ENCODE results near the gene OSBP2. TPM values are rescaled to one million over a fixed set of nuclear protein-coding genes. Genes with fewer than 3 reads are reported as not detected.

OSBP2 gene
- polyA plus RNA-seq, 1 experiment, result 0.77 TPM

GRCh38 chr22:30664798-30665197 lies 29.9 kb upstream of the OSBP2 start:
- ChIA-PET POLR2A (no interaction called here), CTCF (interaction anchor here (0.6 kb wide), 1 partner anchor 256 kb away, joined by 3 read pairs; no protein-coding TSS in a partner anchor)
- peaks cover 8% of the 10 kb centered on the region for H3K36me3 ChIP-seq (ENCODE audit: control insufficient read depth, insufficient read depth, low read length)
- no peak for TF ChIP-seq CTCF (IDR thresholded peaks at IDR 0.05; ENCODE audit: insufficient read depth, low read depth, low read length)
- no peak for DNase-seq (ENCODE audit: low read depth)
- no peaks in the 10 kb centered on the region for H3K27me3 ChIP-seq (ENCODE audit: control insufficient read depth, insufficient read depth, low read length)
- H3K4me3 ChIP-seq (ENCODE audit: low read depth, low read length), result no peak overlapping the region

DNA sequence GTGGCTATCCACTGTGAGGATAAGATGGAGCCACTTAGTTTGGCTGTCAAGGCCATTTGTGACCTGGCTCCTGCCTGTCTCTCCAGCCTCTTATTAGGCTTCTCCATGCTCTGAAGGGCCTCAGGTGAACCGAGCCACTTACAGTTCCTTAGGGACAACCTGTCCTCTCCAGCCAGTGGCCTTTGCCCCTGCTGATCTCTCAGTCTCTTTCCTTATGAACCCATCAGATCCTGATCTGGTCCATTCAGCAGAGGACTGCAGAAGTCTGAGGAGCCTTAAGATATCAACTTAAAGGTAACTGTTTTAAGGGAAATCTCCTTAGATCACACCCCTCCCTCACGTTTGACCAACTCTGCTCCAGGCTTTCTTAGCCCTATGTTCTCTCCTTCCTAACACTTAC lies 29.4 kb upstream of the OSBP2 start:
- POLR2A ChIA-PET, result no interaction called here
- CTCF ChIA-PET, result no interaction called here
- no peak for DNase-seq (ENCODE audit: low read depth)
- Histone ChIP-seq H3K27me3 (ENCODE audit: control insufficient read depth, insufficient read depth, low read length) (no peaks in the 10 kb centered on the region), H3K4me3 (ENCODE audit: low read depth, low read length) (no peak overlapping the region), H3K36me3 (ENCODE audit: control insufficient read depth, insufficient read depth, low read length) (peaks cover 8% of the 10 kb centered on the region)
- TF ChIP-seq CTCF (IDR thresholded peaks at IDR 0.05; ENCODE audit: insufficient read depth, low read depth, low read length), result no peak

GRCh38 chr22:30665786-30666185 lies 28.9 kb upstream of the OSBP2 start:
- peaks cover 8% of the 10 kb centered on the region for H3K36me3 ChIP-seq (ENCODE audit: control insufficient read depth, insufficient read depth, low read length)
- no peak overlapping the region for H3K4me3 ChIP-seq (ENCODE audit: low read depth, low read length)
- no peak for TF ChIP-seq CTCF (IDR thresholded peaks at IDR 0.05; ENCODE audit: insufficient read depth, low read depth, low read length)
- CTCF ChIA-PET, result no interaction called here
- POLR2A ChIA-PET, result no interaction called here
- no peaks in the 10 kb centered on the region for H3K27me3 ChIP-seq (ENCODE audit: control insufficient read depth, insufficient read depth, low read length)
- no peak for DNase-seq (ENCODE audit: low read depth)

DNA sequence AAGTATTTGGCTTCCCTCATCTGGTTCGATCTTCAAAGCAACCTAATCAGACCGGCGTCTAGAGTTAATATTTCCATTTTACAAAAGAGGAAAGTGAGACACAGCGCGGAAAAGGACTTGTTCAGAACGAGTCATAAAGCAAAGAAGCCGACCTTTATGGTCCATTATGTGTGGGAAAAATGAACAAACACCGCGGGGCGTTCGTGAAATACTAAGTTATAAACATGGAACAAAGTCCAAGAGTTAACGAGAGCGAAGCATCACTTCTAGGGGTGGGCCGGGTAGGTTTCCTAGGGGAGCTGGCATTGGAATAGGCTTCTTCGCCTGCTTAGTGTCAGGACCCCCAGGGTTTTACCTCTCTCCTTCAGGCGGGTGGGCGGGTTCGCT lies 27.6 kb upstream of the OSBP2 start:
- H3K36me3 ChIP-seq (ENCODE audit: control insufficient read depth, insufficient read depth, low read length), result peaks cover 7% of the 10 kb centered on the region
- ChIA-PET POLR2A (no interaction called here), CTCF (interaction anchor here (0.7 to 2.2 kb wide), 6 partner anchors 16 to 221 kb away, joined by 3 to 11 read pairs (median 4); no protein-coding TSS in a partner anchor)
- TF ChIP-seq CTCF (IDR thresholded peaks at IDR 0.05; ENCODE audit: insufficient read depth, low read depth, low read length), result no peak
- no peaks in the 10 kb centered on the region for H3K27me3 ChIP-seq (ENCODE audit: control insufficient read depth, insufficient read depth, low read length)
- peak overlapping the region; percentile 75 for H3K4me3 ChIP-seq (ENCODE audit: low read depth, low read length)
- DNase-seq (ENCODE audit: low read depth), result no peak

GRCh38 chr22:30667494-30668385 lies 26.9 kb upstream of the OSBP2 start, which contains the start of gene DUSP18:
Gene DUSP18, minus strand, starts transcription at chr22:30667875. Its CDS starts 3,872 bp downstream, at chr22:30664003.
- TF ChIP-seq CTCF (IDR thresholded peaks at IDR 0.05; ENCODE audit: insufficient read depth, low read depth, low read length), result peak; percentile 48
- CTCF ChIA-PET, result interaction anchor here (0.6 to 3.4 kb wide), 6 partner anchors 14 to 87 kb away, joined by 3 to 13 read pairs (median 4); partner anchors contain the start of gene SLC35E4
- H3K4me3 ChIP-seq (ENCODE audit: low read depth, low read length), result peak within 1 kb of the TSS; percentile 75
- peak; percentile 38 for DNase-seq (ENCODE audit: low read depth)
- peaks cover 6% of the 10 kb centered on the region for H3K36me3 ChIP-seq (ENCODE audit: control insufficient read depth, insufficient read depth, low read length)
- POLR2A ChIA-PET, result no interaction called here
- H3K27me3 ChIP-seq (ENCODE audit: control insufficient read depth, insufficient read depth, low read length), result no peaks in the 10 kb centered on the region
